ENCODE results near the gene FGF1. TPM values are rescaled to one million over a fixed set of nuclear protein-coding genes. Genes with fewer than 3 reads are reported as not detected.

FGF1 gene
- total and polyA plus RNA-seq, 2 of the 4 experiments (the other 2 are of a cell fraction) = 7.6 to 7.7 TPM

- intact Hi-C loops (cut with micrococcal nuclease) (no loop called here), dilution Hi-C loops (cut with HindIII; ENCODE audit: low sequenced_read_pairs, unreplicated experiment) (no loop called here), in situ Hi-C loops (cut with MboI; ENCODE audit: low sequenced_read_pairs) (no loop called here)
- Histone ChIP-seq H3K4ac (ENCODE audit: low read depth, low read length) (peak overlapping the region; percentile 12; the same call in 1 of the 2 replicates), H3K9me1 (ENCODE audit: insufficient read depth, low read length) (no peaks in the 10 kb centered on the region), H3K4me1 (ENCODE audit: control insufficient read depth, insufficient read depth, low read length) (peaks cover 1% of the 10 kb centered on the region; the same call in 1 of the 2 replicates), H3K56ac (ENCODE audit: extremely low read depth, insufficient read depth, low read length) (no peak overlapping the region), H4K5ac (ENCODE audit: low read depth, low read length) (no peak overlapping the region), H3K27ac (ENCODE audit: insufficient read depth, low read length) (no peak overlapping the region), H2AK5ac (ENCODE audit: low read depth, low read length) (no peak overlapping the region), H2AFZ (replicated peaks; ENCODE audit: low read length, poor library complexity) (peak overlapping the region; percentile 40), H3K9me3 (ENCODE audit: control insufficient read depth, insufficient read depth, low read length) (no peaks in the 10 kb centered on the region), H3K23ac (ENCODE audit: low read depth, low read length) (no peak overlapping the region), H3K79me1 (ENCODE audit: low read depth in 1 of 2, low read length in 2 of 2) (no peaks in the 10 kb centered on the region), H3K4me3 (ENCODE audit: insufficient read depth, low read depth, low read length) (no peak overlapping the region), H2AK9ac (replicated peaks; ENCODE audit: low read depth, low read length, poor library complexity) (no peak overlapping the region), H4K91ac (ENCODE audit: insufficient read depth, low read depth, low read length) (no peak overlapping the region), H2BK20ac (ENCODE audit: low read depth, low read length) (no peak overlapping the region), H2BK120ac (ENCODE audit: low read depth, low read length) (no peak overlapping the region), H3K27me3 (ENCODE audit: control insufficient read depth, insufficient read depth, low read length) (no peaks in the 10 kb centered on the region), H2BK5ac (ENCODE audit: low read depth, low read length, poor library complexity, severe bottlenecking) (no peak overlapping the region), H3K9ac (ENCODE audit: low read depth, low read length) (no peak overlapping the region), H2BK15ac (ENCODE audit: low read depth, low read length) (no peak overlapping the region), H3K4me2 (ENCODE audit: low read depth, low read length) (no peak overlapping the region), H4K20me1 (ENCODE audit: insufficient read depth, low read length) (no peaks in the 10 kb centered on the region), H3K18ac (ENCODE audit: low read depth, low read length) (no peak overlapping the region), H3K36me3 (ENCODE audit: control insufficient read depth, insufficient read depth, low read length) (no peaks in the 10 kb centered on the region), H3K14ac (replicated peaks; ENCODE audit: low read depth, low read length) (0 out of 2 replicates have a peak overlapping the region, but pooled peaks have one; percentile 8), H4K8ac (ENCODE audit: low read depth in 2 of 2, low read length in 2 of 2) (no peak overlapping the region)
- CTCF ChIA-PET = no interaction called here
- POLR2A ChIA-PET (ENCODE audit: unreplicated experiment) = no interaction called here
- no peak for ATAC-seq (ENCODE audit: low read depth)
- WGBS, 2 experiments (ENCODE audit: extremely low coverage in 2 of 2, insufficient read length in 1 of 2) = no CpG with 5 or more reads among the region's 5 CpGs
- TF ChIP-seq RAD21 (IDR thresholded peaks at IDR 0.05; ENCODE audit: low read length) = no peak
- no peak for TF ChIP-seq POLR2A (IDR thresholded peaks at IDR 0.05; ENCODE audit: low read depth, low read length)
- no peak for TF ChIP-seq MAZ (IDR thresholded peaks at IDR 0.05; ENCODE audit: borderline replicate concordance, low read depth, low read length)
- TF ChIP-seq FOS (IDR thresholded peaks at IDR 0.05; ENCODE audit: low read depth, low read length) = no peak
- TF ChIP-seq CHD1 (IDR thresholded peaks at IDR 0.05; ENCODE audit: low read depth, low read length) = no peak
- no peak for TF ChIP-seq RCOR1 (IDR thresholded peaks at IDR 0.05; ENCODE audit: insufficient replicate concordance, low read length)
- TF ChIP-seq MAFK (IDR thresholded peaks at IDR 0.05; ENCODE audit: low read depth, low read length) = no peak
- no peak for TF ChIP-seq BHLHE40 (IDR thresholded peaks at IDR 0.05; ENCODE audit: low read depth, low read length)
- DNase-seq = no peak
- BruUV-seq (replicated peaks) = no TSS peak
Measured at GRCh38 chr5:142636093-142636492, 49.8 kb downstream of the FGF1 start.
